ENCODE measurements around the gene RHNO1. TPM values are rescaled to one million over a fixed set of nuclear protein-coding genes. Genes with fewer than 3 reads are reported as not detected.
"Not testable (repeated sequence)": the region's sequence is repeated elsewhere in the genome, so short reads cannot be mapped to it uniquely, and the experiment has no call there.

RHNO1 gene
- total and polyA plus RNA-seq, 4 donors, result 11.0 to 19.0 (median 15.2) TPM

GRCh38 chr12:2864198-2864597, 12.8 kb upstream of the RHNO1 start:
- Histone ChIP-seq H3K27me3 (ENCODE audit: control insufficient read depth in 3 of 3, insufficient read depth in 3 of 3, low read length in 2 of 3) (no peaks in the 10 kb centered on the region), H3K9me3 (ENCODE audit: control insufficient read depth in 4 of 4, insufficient read depth in 3 of 4, low read length in 3 of 4) (no peaks in the 10 kb centered on the region), H3K36me3 (ENCODE audit: control insufficient read depth in 4 of 4, insufficient read depth in 4 of 4, low read length in 4 of 4) (peaks cover 0 to 17% (median 2%) of the 10 kb centered on the region in 4 donors), H3K4me1 (ENCODE audit: control insufficient read depth in 5 of 5, insufficient read depth in 5 of 5, low read length in 5 of 5) (no peaks in the 10 kb centered on the region), H3K9ac (ENCODE audit: insufficient read depth in 1 of 2, low read length in 2 of 2) (no peak overlapping the region), H3K27ac (ENCODE audit: low read depth in 1 of 2, low read length in 1 of 2) (no peak overlapping the region), H3K4me3 (no peak overlapping the region)
- WGBS, 2 donors, result 97% methylated on average over 9 of the region's 9 CpGs
- TF ChIP-seq CTCF (IDR thresholded peaks at IDR 0.05; ENCODE audit: control extremely low read depth, extremely low read depth), result no peak
- DNase-seq (no peak), ATAC-seq (ENCODE audit: insufficient read depth, low FRiP score) (no peak)

- not testable (repeated sequence) for H3K9ac ChIP-seq (ENCODE audit: insufficient read depth in 1 of 2, low read length in 2 of 2); H3K4me3 ChIP-seq; DNase-seq; H3K27me3 ChIP-seq (ENCODE audit: control insufficient read depth in 3 of 3, insufficient read depth in 3 of 3, low read length in 2 of 3); H3K4me1 ChIP-seq (ENCODE audit: control insufficient read depth in 5 of 5, insufficient read depth in 5 of 5, low read length in 5 of 5); H3K27ac ChIP-seq (ENCODE audit: low read depth in 1 of 2, low read length in 1 of 2); ATAC-seq (ENCODE audit: insufficient read depth, low FRiP score); H3K9me3 ChIP-seq (ENCODE audit: control insufficient read depth in 4 of 4, insufficient read depth in 3 of 4, low read length in 3 of 4)
- peaks cover 0 to 12% (median 0%) of the 10 kb centered on the region in 4 donors for H3K36me3 ChIP-seq (ENCODE audit: control insufficient read depth in 4 of 4, insufficient read depth in 4 of 4, low read length in 4 of 4)
- 91 to 98% methylated on average over 9 of the region's 9 CpGs for WGBS, 2 donors
Measured at GRCh38 chr12:2868986-2869632, 7.9 kb upstream of the RHNO1 start.

GRCh38 chr12:2876431-2877046, 484 bp upstream of the RHNO1 start:
- H3K9me3 ChIP-seq (ENCODE audit: control insufficient read depth in 4 of 4, insufficient read depth in 3 of 4, low read length in 3 of 4), result no peaks in the 10 kb centered on the region
- no peak for TF ChIP-seq CTCF (IDR thresholded peaks at IDR 0.05; ENCODE audit: control extremely low read depth, extremely low read depth)
- no peaks in the 10 kb centered on the region for H3K27me3 ChIP-seq (ENCODE audit: control insufficient read depth in 3 of 3, insufficient read depth in 3 of 3, low read length in 2 of 3)
- H3K27ac ChIP-seq (ENCODE audit: low read depth in 1 of 2, low read length in 1 of 2), result no peak overlapping the region
- H3K36me3 ChIP-seq (ENCODE audit: control insufficient read depth in 4 of 4, insufficient read depth in 4 of 4, low read length in 4 of 4), result peaks cover 0 to 7% (median 3%) of the 10 kb centered on the region in 4 donors
- H3K9ac ChIP-seq (ENCODE audit: insufficient read depth in 1 of 2, low read length in 2 of 2), result peak overlapping the region; percentile 32 to 37
- H3K4me1 ChIP-seq (ENCODE audit: control insufficient read depth in 5 of 5, insufficient read depth in 5 of 5, low read length in 5 of 5), result peaks cover 0 to 16% (median 6%) of the 10 kb centered on the region in 5 donors
- DNase-seq, result peak in 2 of 3 donors; percentile 14 to 22
- peak overlapping the region; percentile 46 for H3K4me3 ChIP-seq
- peak; percentile 25 for ATAC-seq (ENCODE audit: insufficient read depth, low FRiP score)
- WGBS, 2 donors, result 4 to 6% methylated on average over 32 to 38 of the region's 38 CpGs

GRCh38 chr12:2877953-2878732, 1.1 kb downstream of the RHNO1 start:
- peak; percentile 21 to 82 (median 63) for DNase-seq
- Histone ChIP-seq H3K4me1 (ENCODE audit: control insufficient read depth in 5 of 5, insufficient read depth in 5 of 5, low read length in 5 of 5) (peaks cover 0 to 16% (median 6%) of the 10 kb centered on the region in 5 donors), H3K9me3 (ENCODE audit: control insufficient read depth in 4 of 4, insufficient read depth in 3 of 4, low read length in 3 of 4) (no peaks in the 10 kb centered on the region), H3K27ac (ENCODE audit: low read depth in 1 of 2, low read length in 1 of 2) (peak overlapping the region in 1 of 2 donors; percentile 97), H3K4me3 (peak overlapping the region; percentile 80), H3K9ac (ENCODE audit: insufficient read depth in 1 of 2, low read length in 2 of 2) (peak overlapping the region; percentile 89 to 99), H3K36me3 (ENCODE audit: control insufficient read depth in 4 of 4, insufficient read depth in 4 of 4, low read length in 4 of 4) (peaks cover 0 to 6% (median 2%) of the 10 kb centered on the region in 4 donors), H3K27me3 (ENCODE audit: control insufficient read depth in 3 of 3, insufficient read depth in 3 of 3, low read length in 2 of 3) (no peaks in the 10 kb centered on the region)
- 37 to 43% methylated on average over 16 of the region's 16 CpGs for WGBS, 2 donors
- TF ChIP-seq CTCF (IDR thresholded peaks at IDR 0.05; ENCODE audit: control extremely low read depth, extremely low read depth), result no peak
- ATAC-seq (ENCODE audit: insufficient read depth, low FRiP score), result peak; percentile 6

Measured in lung (tissue), 12 donors.